Adrenal gland (tissue), 19 donors: ENCODE results near the gene KLHDC10. TPM values are rescaled to one million over a fixed set of nuclear protein-coding genes. Genes with fewer than 3 reads are reported as not detected.

Experiments
- DNase-seq, 7 donors: peaks; one replicate each; pipeline ENCODE4 v3.0.0-alpha.2; 2019 to 2020
- H3K27ac ChIP-seq, 5 donors: fragments of 200-600 bp; sonication (generic) in 4 of 5; 1 replicate in 3 of 5; 2 replicates in 2 of 5; pipeline versions ENCODE4 v1.5.1 to v1.8.0; 2016 to 2020; ENCODE audit warnings: mild to moderate bottlenecking in 1 of 5
- H3K27me3 ChIP-seq: fragments of 200-600 bp; 2 replicates; pipeline ENCODE4 v1.8.0; 2021
- H3K36me3 ChIP-seq, 2 donors: fragments of 200-600 bp; replicated peaks in 1 of 2; 1 replicate in 1 of 2; 2 replicates in 1 of 2; pipeline versions ENCODE4 v1.5.1 to v1.8.0; 2018 to 2022
- H3K4me1 ChIP-seq, 2 donors: fragments of 200-600 bp; replicated peaks in 1 of 2; 1 replicate in 1 of 2; 2 replicates in 1 of 2; pipeline versions ENCODE4 v1.5.1 to v1.8.0; 2018 to 2021
- H3K4me3 ChIP-seq, 4 donors: fragments of 200-600 bp; sonication (generic) in 3 of 4; one replicate each; pipeline ENCODE4 v1.5.1; 2016 to 2018
- H3K9me3 ChIP-seq, 3 donors: fragments of 200-600 bp; sonication (generic) in 1 of 3; replicated peaks in 1 of 3; 1 replicate in 2 of 3; 2 replicates in 1 of 3; pipeline versions ENCODE4 v1.5.1 to v1.8.0; 2016 to 2021
- CTCF ChIP-seq, 6 experiments: fragments of 450-650 bp in 4 of 6; fragments of 200-600 bp in 2 of 6; sonication (generic) in 1 of 6; IDR thresholded peaks; 1 replicate in 5 of 6; 2 replicates in 1 of 6; pipeline versions ENCODE4 v1.5.1 to v1.8.0; 2016 to 2021; ENCODE audit warnings: antibody characterized with exemption in 6 of 6, mild to moderate bottlenecking in 2 of 6, moderate library complexity in 1 of 6
- POLR2A ChIP-seq, 2 donors: fragments of 450-650 bp; IDR thresholded peaks; one replicate each; pipeline ENCODE4 v1.6.1; 2017; ENCODE audit warnings: antibody characterized with exemption in 2 of 2, mild to moderate bottlenecking in 2 of 2, moderate library complexity in 1 of 2
- WGBS, 4 donors: extraction: QIAGEN DNeasy Blood & Tissue Kit in 2 of 4; methylation state at CpG; one replicate each; pipeline versions ENCODE4 v1.1.5 to v1.1.7; 2013 to 2017; 5-methylcytosine and 5-hydroxymethylcytosine counted together
- intact Hi-C, 2 donors: fragments of 100-400 bp; cut with DNase I; formaldehyde crosslinking; loops; one replicate each; pipeline versions ENCODE4 v1.14.1 to v1.15.0; 2022 to 2023
- long read RNA-seq, 10 donors: library from polyadenylated mRNA in 3 of 10; unstranded in 2 of 10; stranded (forward) in 1 of 10; transcript quantifications; one replicate each; pipeline ENCODE4 v2.0.0 and lab custom pipeline, GENCODE V29; 2021 to 2026
- polyA plus RNA-seq, 3 donors: library from polyadenylated mRNA; stranded (reverse); fragments of 200-250 nt in 2 of 3; fragments of 350-450 nt in 1 of 3; fragmentation: Illumina TruSeq in 1 of 3; extraction: RNeasy Lipid Tissue Mini Kit (QIAGEN cat#74804) in 1 of 3; gene quantifications; one replicate each; pipeline ENCODE4 v1.2.3, GENCODE V29; 2013 to 2014
- total RNA-seq, 9 donors: library from RNA; depleted of rRNA in 4 of 9; stranded (reverse); fragments of >200 nt in 4 of 9; fragments of 120-200 nt in 1 of 9; fragmentation: NEBNext Ultra II Directional in 1 of 9; extraction: Animal tissue kit (Norgen Biotek cat#: 25700) in 1 of 9; gene quantifications; one replicate each; pipeline versions ENCODE4 v1.1.0 to v1.2.4, GENCODE V29; 2013 to 2023
- donor health status: healthy with polysubstance abuse.
- donor health status: Bipolar disorder and iron deficiency.
- donor health status: DM: yes; HTN: yes; CAD: no.
- donor health status: DM: no; HTN: no; CAD: no.
- donor health status: DM: no; HTN: no; CAD: no.
- donor health status: DM: yes; HTN: yes; CAD: no.

Gene KLHDC10
- total RNA-seq: 10 to 100 TPM; 23.9 to 57.2 (median 33.9) TPM
- 10 to 100 TPM; 13.4 to 35.6 (median 14.5) TPM for polyA plus RNA-seq
- long read RNA-seq, donor 1, full-length matches to known transcripts: 1 of 1 reads
- long read RNA-seq, donor 1, partial matches to known transcripts: 0 of 1 reads
- long read RNA-seq, donor 1, other reads (novel, unspliced or antisense): 0 of 1 reads
- long read RNA-seq, donor 2: 0 reads
- long read RNA-seq, donor 3, full-length matches to known transcripts: 1 of 1 reads
- long read RNA-seq, donor 3, partial matches to known transcripts: 0 of 1 reads
- long read RNA-seq, donor 3, other reads (novel, unspliced or antisense): 0 of 1 reads
- long read RNA-seq, donor 4, partial matches to known transcripts: 1 of 4 reads
- long read RNA-seq, donor 4, other reads (novel, unspliced or antisense): 3 of 4 reads
- long read RNA-seq, donor 5, full-length matches to known transcripts: 1 of 16 reads
- long read RNA-seq, donor 5, partial matches to known transcripts: 13 of 16 reads
- long read RNA-seq, donor 5, other reads (novel, unspliced or antisense): 2 of 16 reads
- long read RNA-seq, donor 6, partial matches to known transcripts: 0 of 2 reads
- long read RNA-seq, donor 6, other reads (novel, unspliced or antisense): 2 of 2 reads
- long read RNA-seq, donor 7: 0 reads
- long read RNA-seq, donor 8, full-length matches to known transcripts: 2 of 8 reads
- long read RNA-seq, donor 8, partial matches to known transcripts: 0 of 8 reads
- long read RNA-seq, donor 8, other reads (novel, unspliced or antisense): 6 of 8 reads
- long read RNA-seq, donor 9: 0 reads
- long read RNA-seq, donor 10, full-length matches to known transcripts: 1 of 1 reads
- long read RNA-seq, donor 10, partial matches to known transcripts: 0 of 1 reads
- long read RNA-seq, donor 10, other reads (novel, unspliced or antisense): 0 of 1 reads

GRCh38 chr7:130069978-130070860 is at the start of gene KLHDC10:
Gene KLHDC10 (plus strand): TSS chr7:130070534. CDS start chr7:130070644, 110 bp downstream.
- Histone ChIP-seq H3K4me3 (peak within 1 kb of the TSS; percentile 7 to 95 (median 80)), H3K4me1 (peaks cover 28 to 47% of the 10 kb centered on the region in 2 donors), H3K27me3 (no peaks in the 10 kb centered on the region), H3K36me3 (no peaks in the 10 kb centered on the region), H3K27ac (peak within 1 kb of the TSS; percentile 78 to 93 (median 85)), H3K9me3 (no peaks in the 10 kb centered on the region)
- WGBS, 4 donors: 0 to 1% (median 0%) methylated on average over 22 to 57 of the region's 57 CpGs
- intact Hi-C loops: loop anchor here in 1 of 2 donors (10.0 kb wide), 1 partner anchor 425 kb away; the partner anchor contains the start of gene MEST
- DNase-seq: peak; percentile 97 to 100 (median 98)
- TF ChIP-seq CTCF (IDR thresholded peaks at IDR 0.05) (no peak), POLR2A (IDR thresholded peaks at IDR 0.05) (peak; percentile 35 to 69)

- Histone ChIP-seq H3K9me3 (no peaks in the 10 kb centered on the region), H3K27me3 (no peaks in the 10 kb centered on the region), H3K4me1 (peaks cover 9 to 12% of the 10 kb centered on the region in 2 donors), H3K27ac (peak overlapping the region in 2 of 5 donors; percentile 11 to 40), H3K4me3 (no peak overlapping the region), H3K36me3 (peaks cover 0 to 79% of the 10 kb centered on the region in 2 donors)
- intact Hi-C loops: no loop called here
- peak in 6 of 7 donors; percentile 49 to 78 (median 68) for DNase-seq
- TF ChIP-seq POLR2A (IDR thresholded peaks at IDR 0.05): no peak
- TF ChIP-seq CTCF (IDR thresholded peaks at IDR 0.05): no peak
- 73 to 82% (median 80%) methylated on average over 10 of the region's 10 CpGs for WGBS, 4 donors
Observed at GRCh38 chr7:130021105-130021834, 49.1 kb upstream of the KLHDC10 start.

- Histone ChIP-seq H3K9me3 (no peaks in the 10 kb centered on the region), H3K36me3 (peaks cover 0 to 81% of the 10 kb centered on the region in 2 donors), H3K4me1 (peaks cover 9 to 12% of the 10 kb centered on the region in 2 donors), H3K27me3 (no peaks in the 10 kb centered on the region), H3K27ac (no peak overlapping the region), H3K4me3 (no peak overlapping the region)
- intact Hi-C loops: no loop called here
- WGBS, 4 donors: 88 to 94% (median 91%) methylated on average over 9 of the region's 9 CpGs
- no peak for DNase-seq
- TF ChIP-seq POLR2A (IDR thresholded peaks at IDR 0.05) (no peak), CTCF (IDR thresholded peaks at IDR 0.05) (no peak)
Observed at GRCh38 chr7:130022115-130022514, 48.2 kb upstream of the KLHDC10 start.
